ENCODE measurements around the gene TTC39C.

Gene TTC39C

GRCh38 chr18:23990474-23991410, 23.8 kb upstream of the TTC39C start:
- DNase-seq (ENCODE audit: extremely low read depth in 1 of 2, low read depth in 1 of 2): no peak

- DNase-seq (ENCODE audit: extremely low read depth in 1 of 2, low read depth in 1 of 2): peak in 1 of 2 donors; percentile 24
Measured at GRCh38 chr18:23992089-23992940, 22.2 kb upstream of the TTC39C start.

GRCh38 chr18:23992941-23993280, 21.6 kb upstream of the TTC39C start:
- DNase-seq (ENCODE audit: extremely low read depth in 1 of 2, low read depth in 1 of 2): no peak

- no peak for DNase-seq (ENCODE audit: extremely low read depth in 1 of 2, low read depth in 1 of 2)
Measured at GRCh38 chr18:23994361-23994902, 20.1 kb upstream of the TTC39C start.

GRCh38 chr18:23995180-23995579, 19.4 kb upstream of the TTC39C start:
- no peak for DNase-seq (ENCODE audit: extremely low read depth in 1 of 2, low read depth in 1 of 2)

- no peak for DNase-seq (ENCODE audit: extremely low read depth in 1 of 2, low read depth in 1 of 2)
Measured at GRCh38 chr18:23998018-23998417, 16.5 kb upstream of the TTC39C start.

GRCh38 chr18:23998820-23999219, 15.7 kb upstream of the TTC39C start:
- no peak for DNase-seq (ENCODE audit: extremely low read depth in 1 of 2, low read depth in 1 of 2)

- no peak for DNase-seq (ENCODE audit: extremely low read depth in 1 of 2, low read depth in 1 of 2)
Measured at GRCh38 chr18:24000613-24001490, 13.7 kb upstream of the TTC39C start.

GRCh38 chr18:24002479-24002878, 12.1 kb upstream of the TTC39C start:
- no peak for DNase-seq (ENCODE audit: extremely low read depth in 1 of 2, low read depth in 1 of 2)

- no peak for DNase-seq (ENCODE audit: extremely low read depth in 1 of 2, low read depth in 1 of 2)
Measured at GRCh38 chr18:24003288-24003687, 11.3 kb upstream of the TTC39C start.

- DNase-seq (ENCODE audit: extremely low read depth in 1 of 2, low read depth in 1 of 2): no peak
Measured at GRCh38 chr18:24003903-24004640, 10.5 kb upstream of the TTC39C start.

- no peak for DNase-seq (ENCODE audit: extremely low read depth in 1 of 2, low read depth in 1 of 2)
Measured at GRCh38 chr18:24006712-24007313, 7.7 kb upstream of the TTC39C start.

GRCh38 chr18:24009246-24009645, 5.3 kb upstream of the TTC39C start:
- DNase-seq (ENCODE audit: extremely low read depth in 1 of 2, low read depth in 1 of 2): no peak

- DNase-seq (ENCODE audit: extremely low read depth in 1 of 2, low read depth in 1 of 2): peak in 1 of 2 donors; percentile 14
Measured at GRCh38 chr18:24009651-24010333, 4.8 kb upstream of the TTC39C start.

GRCh38 chr18:24010673-24011072, 3.9 kb upstream of the TTC39C start:
- no peak for DNase-seq (ENCODE audit: extremely low read depth in 1 of 2, low read depth in 1 of 2)

GRCh38 chr18:24011123-24011917, 3.2 kb upstream of the TTC39C start:
- DNase-seq (ENCODE audit: extremely low read depth in 1 of 2, low read depth in 1 of 2): no peak

- no peak for DNase-seq (ENCODE audit: extremely low read depth in 1 of 2, low read depth in 1 of 2)
Measured at GRCh38 chr18:24013051-24013450, 1.5 kb upstream of the TTC39C start.

- DNase-seq (ENCODE audit: extremely low read depth in 1 of 2, low read depth in 1 of 2): peak; percentile 31 to 33
Measured at GRCh38 chr18:24014986-24015638, 558 bp downstream of the TTC39C start.
